ENCODE results near the gene TM9SF1.

Gene TM9SF1

DNA sequence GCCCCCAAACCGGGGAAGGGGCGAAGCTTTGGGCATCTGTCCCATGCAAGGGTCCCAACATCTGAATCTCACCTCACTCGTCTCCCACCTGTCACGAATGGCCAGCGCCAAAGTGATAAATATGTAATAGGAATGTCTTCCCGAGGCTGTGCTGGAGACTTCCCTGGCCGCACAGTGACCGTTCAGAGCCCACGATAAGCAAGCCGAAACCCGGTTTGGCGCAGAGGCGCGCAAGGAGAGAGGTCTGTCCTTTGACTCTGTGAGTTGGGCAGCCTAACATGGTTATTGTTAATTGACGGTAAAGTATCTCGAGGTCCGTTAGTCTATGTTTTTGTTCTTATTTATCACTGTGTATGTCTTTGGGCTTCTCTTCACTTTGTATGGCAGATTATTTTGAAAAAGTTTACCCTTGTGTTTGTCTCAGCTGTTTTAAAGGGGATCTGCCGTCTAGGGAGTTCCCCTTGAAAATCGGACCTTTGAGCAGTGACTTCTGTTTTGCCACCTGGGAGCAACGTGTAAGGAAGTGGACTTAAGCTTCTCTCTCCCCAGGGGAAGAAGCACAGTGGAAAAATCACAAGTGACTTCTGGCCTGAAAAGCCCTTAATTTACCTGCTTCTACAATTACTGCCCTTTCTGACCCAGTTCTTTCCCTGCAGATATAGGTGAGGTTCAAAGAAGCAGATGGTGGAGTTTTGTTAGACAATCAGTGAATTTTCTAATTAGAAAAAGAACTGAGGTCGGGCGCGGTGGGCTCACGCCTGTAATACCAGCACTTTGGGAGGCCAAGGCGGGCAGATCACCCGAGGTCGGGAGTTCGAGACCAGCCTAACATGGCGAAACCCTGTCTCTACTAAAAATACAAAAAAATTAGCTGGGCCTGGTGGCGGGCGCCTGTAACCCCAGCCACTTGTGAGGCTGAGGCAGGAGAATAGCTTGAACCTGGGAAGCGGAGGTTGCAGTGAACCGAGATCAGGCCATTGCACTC lies 1.1 kb upstream of the TM9SF1 start:
- DNase-seq: peak; percentile 50

DNA sequence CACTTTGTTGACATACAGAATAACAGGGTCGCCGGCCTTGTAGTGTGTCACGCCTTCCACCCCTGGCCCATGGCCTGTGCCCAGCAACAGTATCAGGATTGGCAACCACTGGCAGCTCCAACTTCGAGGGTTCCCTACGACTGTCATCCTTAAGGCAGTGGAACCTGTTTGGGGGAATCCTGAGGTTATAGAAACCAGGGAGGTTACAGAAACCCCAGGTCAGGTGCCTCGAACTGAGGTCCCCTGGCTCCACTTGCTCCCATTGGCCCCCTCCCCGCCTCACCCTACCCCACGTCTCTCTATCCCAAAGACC lies 412 bp downstream of the TM9SF1 start:
- DNase-seq: no peak

DNA sequence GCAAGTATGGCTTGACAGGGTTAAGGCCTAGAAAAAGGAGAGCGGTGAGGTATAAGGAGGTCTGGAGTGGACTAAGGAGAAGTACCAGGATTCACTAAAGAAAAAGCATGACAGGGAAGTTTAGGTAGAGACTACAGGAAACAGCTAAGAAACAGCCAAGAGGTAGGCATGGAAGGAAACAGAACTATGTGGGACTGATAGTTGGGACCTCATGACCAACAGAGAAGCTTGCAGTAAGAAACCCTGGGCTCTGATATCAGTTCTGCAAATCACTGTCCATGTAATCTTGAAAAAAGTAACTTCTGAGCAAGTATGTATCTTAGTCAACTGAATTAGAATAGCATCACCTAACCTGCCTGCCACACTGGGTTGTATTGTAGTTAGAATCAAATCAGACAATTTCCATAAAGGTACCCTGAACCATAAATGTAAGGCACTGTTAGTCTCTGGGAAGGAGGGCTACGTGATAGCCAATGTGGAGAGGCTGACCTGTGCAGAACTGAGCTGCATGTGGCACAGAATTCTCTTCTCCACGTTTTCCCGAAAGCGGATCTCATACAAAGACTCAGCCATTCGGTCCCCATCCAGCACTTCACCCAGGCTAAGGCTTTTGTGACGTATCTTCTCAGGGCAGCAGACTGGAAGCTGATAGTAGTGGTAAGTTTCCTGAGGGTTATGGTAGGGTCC lies 912 bp downstream of the TM9SF1 start:
- peak; percentile 29 for DNase-seq

DNA sequence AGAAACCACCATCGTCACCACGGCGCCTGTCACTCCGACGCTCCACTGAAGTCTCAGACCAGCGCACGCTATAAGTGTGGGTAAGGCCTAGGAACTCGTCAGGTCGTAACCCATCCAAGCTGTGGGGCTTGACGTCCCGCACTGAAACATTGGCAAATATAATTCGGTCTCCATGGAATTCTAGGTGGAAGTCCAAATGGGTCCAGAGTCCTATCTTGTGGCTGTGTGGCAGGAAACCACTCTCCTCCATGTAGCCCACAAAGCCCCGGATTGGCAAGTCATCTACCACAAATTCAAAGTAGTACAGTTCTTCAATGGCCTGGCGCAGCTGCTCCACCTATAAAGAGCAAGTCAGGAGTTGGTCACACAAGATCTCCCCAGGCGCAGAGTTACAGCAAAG lies 2.3 kb downstream of the TM9SF1 start:
- no peak for DNase-seq

DNA sequence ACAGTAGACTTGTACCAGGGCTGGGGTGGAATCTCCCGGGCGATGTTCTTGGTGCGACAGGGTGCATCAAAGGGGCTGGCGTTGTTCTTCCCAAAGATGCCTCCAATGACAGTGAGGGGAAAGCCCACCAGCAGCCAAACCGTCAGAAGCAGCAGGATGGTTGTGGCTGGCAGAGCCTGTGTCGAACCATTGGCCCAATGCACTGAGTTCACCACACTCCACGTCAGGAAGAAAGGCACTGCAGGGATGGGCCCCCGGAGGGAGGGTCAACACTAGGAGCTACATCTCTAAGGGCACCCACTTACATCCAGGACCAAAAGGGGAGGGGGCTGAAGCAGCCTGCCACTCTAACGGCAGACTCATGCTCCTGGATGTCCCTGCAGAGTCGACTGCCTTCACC lies 4.8 kb downstream of the TM9SF1 start:
- no peak for DNase-seq

DNA sequence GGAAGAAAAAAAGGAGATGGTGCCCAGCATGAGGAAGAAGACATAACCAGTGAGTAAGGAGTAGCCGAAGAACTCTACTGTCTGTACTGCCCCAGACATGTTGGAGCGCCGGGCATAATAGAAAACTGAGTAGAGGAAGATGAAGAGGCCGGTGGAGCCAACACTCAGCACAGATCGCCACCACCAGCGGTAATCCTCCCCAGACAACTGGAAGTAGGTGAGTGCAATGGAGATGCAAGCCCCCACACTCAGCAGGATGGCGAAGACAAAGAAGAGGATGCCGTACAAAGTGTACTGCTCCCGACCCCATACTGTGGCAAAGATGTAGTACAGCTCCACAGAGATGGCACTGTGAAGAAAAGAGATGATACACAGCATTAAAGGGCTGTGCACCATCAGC lies 5.8 kb downstream of the TM9SF1 start:
- DNase-seq: no peak

DNA sequence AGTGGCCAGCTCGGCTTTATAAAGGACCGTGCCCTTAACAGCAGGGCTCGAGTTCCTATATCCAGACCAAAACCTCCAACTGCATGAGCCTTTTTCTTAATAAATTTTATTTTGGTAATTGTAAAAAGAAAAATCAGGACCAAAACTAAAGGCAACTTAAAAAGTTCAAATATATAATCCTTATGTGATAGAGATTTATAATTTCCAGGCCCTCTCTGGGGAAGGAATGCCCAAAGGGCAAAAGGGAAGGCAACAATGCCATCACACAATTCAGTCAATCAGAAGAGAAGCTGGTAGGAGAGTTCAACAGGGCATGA lies 6.2 kb downstream of the TM9SF1 start:
- no peak for DNase-seq

DNA sequence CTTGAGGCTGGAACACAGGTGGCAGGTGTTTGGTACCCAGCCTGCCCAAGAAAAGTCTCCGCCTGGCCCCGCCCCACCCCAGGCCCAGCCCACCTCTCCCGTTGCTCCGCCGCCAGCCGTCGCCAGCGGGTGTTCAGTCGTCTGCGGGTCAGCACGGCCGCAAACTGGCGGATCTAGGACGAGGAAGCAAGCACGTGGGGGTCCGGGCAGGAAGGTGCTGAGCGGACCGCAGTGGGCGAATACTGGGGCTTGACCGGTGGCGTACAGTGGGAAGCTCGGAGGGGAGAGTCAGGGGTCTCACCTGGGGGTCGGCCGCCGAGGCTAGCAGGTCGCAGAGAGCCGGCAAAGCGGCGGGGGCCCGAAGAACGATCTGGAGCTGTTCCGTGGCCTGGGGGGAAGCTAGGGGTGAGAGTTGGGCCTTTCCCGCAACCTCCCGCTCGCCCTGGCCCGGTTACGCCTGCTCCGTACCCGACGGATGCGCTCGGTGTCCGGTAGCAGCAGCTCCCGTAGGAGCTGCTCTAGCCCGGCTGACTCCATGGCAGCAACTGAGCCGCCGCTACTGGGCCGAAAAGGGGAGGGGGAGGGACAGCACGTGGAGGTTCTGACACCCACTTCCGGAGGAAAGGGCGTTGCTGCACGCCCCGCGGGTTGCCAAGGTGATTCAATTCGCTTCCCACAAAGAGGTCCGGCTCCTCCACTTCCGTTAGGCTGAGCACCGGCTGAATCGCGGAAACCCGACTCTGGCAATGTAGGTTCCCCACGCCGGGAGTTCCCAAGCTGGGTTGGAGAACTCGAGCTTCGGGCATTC lies 6.8 kb downstream of the TM9SF1 start, which contains the start of gene IPO4:
TSS of gene IPO4 (minus strand) at position 566 of the 808 bp plus-strand sequence. CDS start at position 537, 29 bp downstream.
- DNase-seq: peak; percentile 96

DNA sequence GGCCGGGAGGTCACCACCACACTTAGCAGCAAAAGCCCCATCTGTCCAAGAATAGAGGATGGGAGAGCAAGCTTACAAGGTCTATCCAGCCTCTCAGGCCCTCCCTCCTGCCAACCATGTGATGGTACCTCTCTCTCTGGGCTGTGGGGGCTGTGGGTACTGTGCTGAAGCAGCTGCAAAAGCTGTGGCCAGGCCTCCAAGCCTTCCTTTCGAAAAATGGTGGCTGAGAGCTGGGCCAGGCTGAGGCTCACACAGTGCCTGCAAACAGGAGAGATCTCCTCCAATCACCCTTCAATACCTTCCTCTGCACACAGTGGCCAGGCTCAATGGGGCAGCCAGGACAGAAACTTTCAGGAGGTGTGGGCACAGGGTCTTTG lies 7.7 kb downstream of the TM9SF1 start:
- DNase-seq: no peak

DNA sequence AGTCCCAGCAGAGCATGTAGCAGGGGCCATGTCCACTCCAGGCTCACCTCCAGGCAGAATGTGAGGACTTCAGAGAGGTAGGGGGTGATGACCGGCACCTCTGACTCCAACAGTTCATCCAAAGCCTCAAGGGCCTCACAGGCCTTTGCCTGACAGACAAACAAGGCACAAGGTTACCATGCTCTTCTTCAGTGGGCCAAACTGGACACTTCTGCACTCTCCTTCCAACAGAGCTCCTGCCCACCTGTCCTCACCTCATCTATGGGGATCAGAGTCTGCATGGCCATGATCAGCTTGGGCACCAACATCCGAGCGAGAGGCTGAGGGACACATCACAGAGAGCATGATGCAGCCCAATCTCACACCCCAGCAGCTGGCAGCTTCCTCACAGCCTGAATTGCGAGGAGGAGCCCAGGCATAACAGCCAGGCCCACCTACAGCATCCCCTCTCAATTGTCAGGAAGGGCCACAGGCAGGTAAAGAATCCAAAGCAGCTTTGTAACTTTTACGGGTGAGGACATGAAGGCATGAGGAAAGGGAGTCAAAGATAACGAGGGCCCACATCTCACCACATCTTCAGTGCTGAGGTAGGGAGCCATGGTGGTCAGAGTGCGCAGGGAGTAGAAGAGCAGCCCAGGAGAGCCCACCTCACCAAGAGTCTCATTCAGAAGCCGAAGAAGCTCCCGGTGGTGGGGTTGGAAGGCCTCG lies 8.3 kb downstream of the TM9SF1 start:
- no peak for DNase-seq

DNA sequence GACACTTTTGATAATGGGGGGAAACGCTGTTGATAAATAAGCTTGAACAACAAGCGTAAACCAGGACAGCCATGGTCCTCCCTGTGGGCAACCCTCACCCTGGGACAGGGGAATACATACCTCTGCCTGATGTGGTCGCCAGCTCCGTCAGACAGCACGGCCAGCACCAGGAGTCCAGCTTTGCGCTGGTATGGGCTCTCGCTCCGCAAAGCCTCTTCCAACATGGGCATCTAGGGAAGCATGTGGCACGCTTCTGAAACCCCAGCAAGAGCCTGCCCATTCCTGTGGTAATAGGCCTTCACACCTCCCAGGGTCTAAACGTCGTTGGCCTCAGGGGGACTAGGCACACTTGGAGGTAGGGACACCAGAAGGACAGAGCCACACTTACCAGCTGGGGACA lies 9.5 kb downstream of the TM9SF1 start:
- DNase-seq: no peak

DNA sequence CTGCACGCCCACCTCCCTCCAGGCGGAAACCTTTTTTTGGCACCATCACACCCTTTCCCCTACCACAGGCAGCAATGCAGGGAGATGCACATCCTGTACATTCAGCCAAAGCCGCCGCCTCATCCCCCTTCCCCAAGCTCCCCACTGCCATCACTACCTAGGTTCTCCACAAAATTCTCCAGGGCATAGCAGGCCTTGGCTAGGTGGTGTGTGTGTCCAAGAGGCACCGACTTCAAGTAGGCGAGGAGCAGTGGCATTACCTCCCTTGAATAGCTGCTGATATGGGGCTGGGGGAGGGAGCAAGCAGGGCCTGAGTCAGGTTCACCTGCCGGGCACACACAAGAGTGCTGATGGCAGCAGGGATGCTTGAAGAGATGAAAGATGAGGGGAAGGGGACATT lies 10.2 kb downstream of the TM9SF1 start:
- DNase-seq: no peak

DNA sequence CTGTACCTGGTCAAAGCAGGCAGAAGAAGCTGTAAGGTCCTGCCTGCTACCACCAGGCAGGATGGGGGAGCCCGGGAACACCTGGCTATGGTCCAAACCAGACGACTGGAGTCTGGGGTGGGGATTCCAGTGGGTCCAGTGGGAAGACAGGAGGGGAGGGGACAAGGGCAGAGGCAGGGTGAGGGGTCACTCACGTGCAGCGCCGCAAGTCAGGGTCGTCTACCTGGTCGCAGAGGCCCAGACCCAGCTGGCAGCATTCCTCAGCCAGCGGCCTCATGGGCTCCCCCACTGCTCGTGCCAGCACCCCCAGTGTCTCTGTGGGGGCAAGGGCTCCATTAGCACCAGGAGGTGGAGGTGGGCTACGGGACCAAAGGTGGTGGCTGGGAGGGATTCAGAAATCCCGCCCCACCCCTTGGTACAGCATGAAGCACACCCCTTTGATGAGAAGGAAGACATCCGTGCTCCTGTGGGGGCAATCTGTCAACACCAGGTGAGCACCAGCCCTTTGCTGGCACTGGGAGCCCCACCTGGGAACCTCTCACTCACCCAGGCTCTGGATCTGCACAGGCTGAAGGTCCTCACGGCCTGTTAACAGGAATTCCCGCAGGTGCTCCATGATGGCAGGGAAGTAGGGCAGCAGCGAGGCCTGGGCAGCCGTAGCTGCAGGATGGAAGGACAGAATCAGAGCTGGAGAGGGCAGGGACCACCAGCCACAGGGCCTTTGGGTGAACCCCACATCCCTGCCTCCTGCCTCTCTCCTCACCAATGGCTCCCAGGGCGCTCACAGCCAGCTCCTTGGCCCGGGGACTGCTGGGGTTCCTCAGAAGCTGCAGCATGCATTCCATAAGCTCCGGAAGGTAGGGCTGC lies 10.9 kb downstream of the TM9SF1 start:
- DNase-seq: no peak

DNA sequence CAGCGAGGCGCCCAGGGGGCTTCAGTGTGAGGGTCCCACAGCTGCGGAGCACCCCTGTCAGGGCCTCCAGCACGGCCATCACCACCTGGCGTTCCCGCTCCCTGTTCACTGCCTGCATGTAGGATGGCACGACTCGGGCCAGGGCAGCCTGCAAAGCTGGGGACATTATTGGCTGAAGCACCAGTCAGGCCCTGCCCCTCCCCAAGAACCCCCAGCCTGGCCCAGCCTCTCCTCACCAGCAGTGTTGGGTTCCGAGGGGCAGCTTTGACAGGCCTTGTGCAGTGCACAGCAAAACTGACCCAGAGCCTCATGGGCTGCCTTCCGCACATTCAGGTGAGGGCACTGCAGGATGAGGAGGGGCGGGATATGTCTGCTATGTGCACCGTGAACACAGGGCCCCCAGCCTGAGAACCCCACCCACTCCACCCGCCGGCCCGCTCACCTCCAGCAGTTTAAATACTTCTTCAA lies 12.2 kb downstream of the TM9SF1 start:
- no peak for DNase-seq

DNA sequence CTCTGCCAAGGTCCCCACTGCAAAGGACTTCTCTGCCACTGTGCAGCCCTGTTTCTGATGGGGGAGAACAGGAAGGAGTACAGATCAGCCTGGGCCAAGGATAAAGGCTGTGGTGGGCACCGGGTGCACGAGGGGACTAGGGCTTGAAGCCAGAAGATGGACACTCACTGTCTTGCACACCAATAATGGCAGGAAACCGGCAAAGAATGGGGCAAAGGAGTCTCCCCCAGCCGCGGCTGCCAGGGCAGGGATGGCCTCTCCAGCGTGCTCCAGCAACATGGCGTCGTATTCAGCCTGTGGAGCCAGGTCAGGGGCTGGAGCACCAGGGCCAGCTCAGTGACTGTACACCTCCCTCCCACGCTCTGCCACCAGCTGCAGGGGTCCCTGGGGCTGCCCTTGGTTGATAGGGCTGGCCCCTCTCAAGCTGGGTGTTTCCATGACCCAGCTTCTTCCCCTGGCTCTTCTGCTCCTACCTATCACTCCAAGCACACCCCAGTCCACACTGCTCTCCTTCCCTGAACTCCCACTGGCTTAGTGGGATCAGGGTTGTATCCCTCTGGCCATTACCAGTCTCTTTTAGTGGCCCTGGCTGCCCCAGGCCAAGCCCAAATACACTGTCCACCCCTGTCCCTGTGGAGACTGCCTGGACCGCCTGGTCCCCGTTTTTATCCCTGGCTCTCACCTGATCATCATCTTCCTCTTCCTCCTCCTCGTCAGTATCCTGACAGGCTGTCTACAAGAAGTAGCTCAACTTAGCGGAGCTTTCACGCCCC lies 12.9 kb downstream of the TM9SF1 start:
- no peak for DNase-seq

DNA sequence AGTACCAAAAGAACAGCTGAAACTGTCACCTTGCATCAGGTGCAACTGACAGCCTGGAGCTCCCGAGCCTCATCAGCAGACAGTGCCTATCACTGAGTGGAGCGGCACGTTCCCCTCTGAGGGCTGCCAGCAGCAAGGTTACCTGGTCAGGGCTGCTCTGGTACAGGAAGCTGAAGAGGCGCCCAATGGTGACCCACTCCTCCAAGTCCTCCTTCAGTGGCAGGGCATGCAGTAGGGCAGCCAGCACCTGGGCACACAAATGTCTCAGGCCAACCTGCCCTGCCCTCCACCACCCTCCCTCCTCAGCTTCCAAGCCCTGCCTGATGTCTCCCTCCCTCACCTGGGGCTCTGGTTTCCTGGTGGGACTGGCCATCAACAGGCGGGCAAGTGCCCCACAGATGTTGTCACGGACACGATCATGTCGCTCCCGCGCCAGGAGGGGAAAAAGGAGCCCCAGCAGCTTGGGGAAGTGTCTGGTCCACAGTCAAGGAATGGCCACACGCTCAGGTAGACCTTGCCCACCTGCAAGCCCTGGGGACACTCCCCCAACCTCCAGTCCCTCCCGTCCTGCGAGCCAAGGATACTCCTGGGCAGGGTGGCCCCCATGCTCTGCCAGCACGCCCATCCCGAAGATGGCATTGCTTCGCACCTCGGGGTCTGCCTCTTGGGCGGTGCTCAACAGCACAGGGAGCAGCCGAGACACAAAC lies 13.7 kb downstream of the TM9SF1 start:
- no peak for DNase-seq

DNA sequence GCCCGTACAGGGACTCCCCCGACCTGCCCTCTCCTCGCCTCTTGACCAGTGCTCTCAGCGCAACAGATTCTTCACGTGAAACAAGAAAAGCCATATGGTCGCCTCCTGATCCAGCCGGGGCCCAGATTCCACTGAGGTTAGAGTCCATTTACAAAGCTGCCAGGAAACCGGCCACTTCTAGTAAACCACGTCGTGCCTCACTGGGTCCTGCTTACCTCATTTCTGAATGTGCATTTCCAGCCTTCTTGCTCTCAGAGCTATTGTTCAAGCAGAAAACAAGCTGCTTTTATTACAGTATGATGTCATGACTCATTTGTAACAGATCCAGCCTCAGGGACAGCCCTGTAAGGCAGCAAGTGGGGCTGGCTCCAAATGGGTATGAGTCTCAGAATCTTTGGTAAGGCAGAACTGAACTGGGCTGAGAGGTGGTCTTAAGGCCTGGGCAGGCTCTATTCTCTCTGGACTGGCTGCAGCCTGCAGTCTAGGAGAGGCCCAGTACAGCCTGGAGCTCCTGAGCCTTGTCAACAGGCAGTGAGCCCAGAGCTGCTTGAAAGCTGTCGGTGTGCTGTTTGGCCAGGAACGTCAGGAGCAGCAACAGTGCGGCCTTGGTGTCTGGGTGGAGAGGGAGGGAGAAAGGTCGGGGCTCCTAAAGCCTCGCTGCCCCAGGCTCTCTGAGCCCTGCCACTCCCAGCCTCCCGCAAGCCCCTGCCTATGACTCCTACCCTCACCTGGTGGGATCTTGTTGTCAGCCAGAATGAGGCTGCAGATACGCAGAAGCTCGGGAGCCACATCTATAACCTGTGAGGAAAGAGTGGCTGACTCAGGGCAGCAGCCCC lies 15.1 kb downstream of the TM9SF1 start:
- no peak for DNase-seq

DNA sequence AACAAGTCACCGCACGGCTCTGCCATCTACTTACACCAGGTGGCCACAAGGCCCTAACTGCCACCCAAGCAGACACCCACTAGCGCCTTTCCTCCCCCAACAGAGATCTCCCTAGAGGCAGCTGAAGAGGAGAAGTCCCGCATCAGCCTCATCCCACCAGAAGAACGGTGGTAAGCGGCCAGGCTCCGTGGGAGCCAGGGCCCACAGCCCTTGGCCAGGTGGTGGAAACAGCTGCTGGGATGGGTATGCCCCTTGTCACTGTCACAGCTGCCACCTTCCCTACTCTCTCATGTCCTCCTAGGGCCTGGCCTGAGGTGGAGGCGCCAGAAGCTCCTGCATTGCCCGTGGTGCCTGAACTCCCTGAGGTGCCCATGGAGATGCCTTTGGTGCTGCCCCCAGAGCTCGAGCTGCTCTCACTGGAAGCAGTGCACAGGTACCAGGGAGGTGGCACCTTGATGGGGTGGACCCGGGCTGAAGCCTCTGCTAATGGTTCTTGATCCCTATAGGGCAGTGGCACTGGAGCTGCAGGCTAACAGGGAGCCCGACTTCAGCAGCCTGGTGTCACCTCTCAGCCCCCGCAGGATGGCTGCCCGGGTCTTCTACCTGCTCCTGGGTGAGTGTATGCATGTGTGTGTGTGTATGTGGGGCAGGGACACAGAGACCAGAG lies 15.8 kb downstream of the TM9SF1 start:
- no peak for DNase-seq

Measured in inflammatory macrophage treated with lipopolysaccharide for 4 hours (primary cell).